Brain microvascular endothelial cell (primary cell): Measurements from ENCODE around the gene CIP2A.

ENCODE experiments used
- DNase-seq: peaks from one replicate; pipeline ENCODE4 v3.0.0-alpha.2; 2020
- H3K27ac ChIP-seq: fragments of 250-450 bp; sonication (Bioruptor Pico); 2 replicates; pipeline ENCODE4 v1.5.1; 2020; ENCODE audit warnings: mild to moderate bottlenecking, moderate library complexity
- H3K27me3 ChIP-seq: fragments of 250-450 bp; sonication (Bioruptor Pico); replicated peaks from 2 replicates; pipeline ENCODE4 v1.5.1; 2020; ENCODE audit warnings: mild to moderate bottlenecking
- H3K36me3 ChIP-seq: fragments of 250-450 bp; sonication (Bioruptor Pico); replicated peaks from 2 replicates; pipeline ENCODE4 v1.5.1; 2020; ENCODE audit warnings: mild to moderate bottlenecking
- H3K4me3 ChIP-seq: 2 replicates; pipeline ENCODE4 v1.5.1; 2011; ENCODE audit warnings: low read depth, mild to moderate bottlenecking, control low read depth, low read length, moderate library complexity
- in situ Hi-C: cut with HindIII; loops from 2 replicates; pipeline ENCODE4 v1.10.0; 2017; ENCODE audit warnings: low sequenced_read_pairs, low pct_ligation_motif_present
- TF ChIP-seq, protein P1 (sequence below): IDR thresholded peaks from 2 replicates; pipeline ENCODE4 v1.5.1; 2011; ENCODE audit warnings: low read depth, mild to moderate bottlenecking, moderate library complexity, low read length, control low read depth, inconsistent platforms; ENCODE audit errors: missing control alignments

The CIP2A gene

DNA sequence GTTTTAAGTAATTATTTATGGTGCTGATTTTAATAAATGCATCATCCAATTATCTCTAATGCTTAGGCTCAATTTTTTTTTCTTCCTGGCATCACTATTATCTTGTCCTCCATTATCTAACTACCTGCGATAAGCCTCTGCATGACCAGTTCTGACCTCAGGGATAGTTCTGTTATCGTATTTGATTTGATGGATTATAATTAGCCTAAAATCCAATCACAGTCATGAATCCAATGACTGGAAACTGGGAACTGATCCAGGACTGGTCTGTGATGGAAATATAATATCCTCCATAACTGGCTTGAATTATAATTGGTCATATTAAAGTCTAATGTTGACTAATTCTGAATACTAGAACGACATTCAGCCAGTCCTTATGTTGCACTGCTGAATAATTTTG, 80.0 kb downstream of the CIP2A start:
- TF ChIP-seq, protein P1, sequence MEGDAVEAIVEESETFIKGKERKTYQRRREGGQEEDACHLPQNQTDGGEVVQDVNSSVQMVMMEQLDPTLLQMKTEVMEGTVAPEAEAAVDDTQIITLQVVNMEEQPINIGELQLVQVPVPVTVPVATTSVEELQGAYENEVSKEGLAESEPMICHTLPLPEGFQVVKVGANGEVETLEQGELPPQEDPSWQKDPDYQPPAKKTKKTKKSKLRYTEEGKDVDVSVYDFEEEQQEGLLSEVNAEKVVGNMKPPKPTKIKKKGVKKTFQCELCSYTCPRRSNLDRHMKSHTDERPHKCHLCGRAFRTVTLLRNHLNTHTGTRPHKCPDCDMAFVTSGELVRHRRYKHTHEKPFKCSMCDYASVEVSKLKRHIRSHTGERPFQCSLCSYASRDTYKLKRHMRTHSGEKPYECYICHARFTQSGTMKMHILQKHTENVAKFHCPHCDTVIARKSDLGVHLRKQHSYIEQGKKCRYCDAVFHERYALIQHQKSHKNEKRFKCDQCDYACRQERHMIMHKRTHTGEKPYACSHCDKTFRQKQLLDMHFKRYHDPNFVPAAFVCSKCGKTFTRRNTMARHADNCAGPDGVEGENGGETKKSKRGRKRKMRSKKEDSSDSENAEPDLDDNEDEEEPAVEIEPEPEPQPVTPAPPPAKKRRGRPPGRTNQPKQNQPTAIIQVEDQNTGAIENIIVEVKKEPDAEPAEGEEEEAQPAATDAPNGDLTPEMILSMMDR: no peak
- Histone ChIP-seq H3K27ac (no peak overlapping the region), H3K27me3 (no peaks in the 10 kb centered on the region), H3K36me3 (no peaks in the 10 kb centered on the region), H3K4me3 (no peak overlapping the region)
- in situ Hi-C loops: no loop called here
- DNase-seq: no peak

- Histone ChIP-seq H3K27me3 (no peaks in the 10 kb centered on the region), H3K27ac (no peak overlapping the region), H3K36me3 (no peaks in the 10 kb centered on the region), H3K4me3 (no peak overlapping the region)
- DNase-seq: no peak
- in situ Hi-C loops: no loop called here
- TF ChIP-seq, protein P1: no peak
These were observed 81.3 kb downstream of the CIP2A start for GRCh38 chr3:108507902-108508301.

GRCh38 chr3:108505811-108506210, 83.4 kb downstream of the CIP2A start:
- Histone ChIP-seq H3K27me3 (no peaks in the 10 kb centered on the region), H3K27ac (no peak overlapping the region), H3K4me3 (no peak overlapping the region), H3K36me3 (no peaks in the 10 kb centered on the region)
- in situ Hi-C loops: no loop called here
- DNase-seq: no peak
- TF ChIP-seq, protein P1: no peak

DNA sequence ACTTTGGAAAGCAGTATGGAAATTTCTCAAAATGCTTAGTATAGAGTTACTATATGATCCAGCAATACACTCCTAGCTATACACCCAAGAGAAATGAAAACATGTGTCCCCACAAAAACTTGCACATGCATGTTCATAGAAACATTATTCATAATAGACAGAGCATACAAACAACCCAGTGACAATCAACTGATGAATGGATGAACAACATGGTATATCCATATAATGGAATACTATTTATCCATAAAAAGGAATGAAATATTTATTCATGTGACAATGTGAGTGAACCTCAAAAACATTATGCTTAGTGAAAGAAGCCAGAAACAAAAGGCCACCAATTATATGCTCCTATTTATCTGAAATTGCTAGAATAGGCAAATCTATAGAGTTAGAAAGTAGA, 85.5 kb downstream of the CIP2A start:
- Histone ChIP-seq H3K36me3 (no peaks in the 10 kb centered on the region), H3K4me3 (no peak overlapping the region), H3K27ac (no peak overlapping the region), H3K27me3 (no peaks in the 10 kb centered on the region)
- DNase-seq: no peak
- in situ Hi-C loops: no loop called here
- TF ChIP-seq, protein P1: no peak

DNA sequence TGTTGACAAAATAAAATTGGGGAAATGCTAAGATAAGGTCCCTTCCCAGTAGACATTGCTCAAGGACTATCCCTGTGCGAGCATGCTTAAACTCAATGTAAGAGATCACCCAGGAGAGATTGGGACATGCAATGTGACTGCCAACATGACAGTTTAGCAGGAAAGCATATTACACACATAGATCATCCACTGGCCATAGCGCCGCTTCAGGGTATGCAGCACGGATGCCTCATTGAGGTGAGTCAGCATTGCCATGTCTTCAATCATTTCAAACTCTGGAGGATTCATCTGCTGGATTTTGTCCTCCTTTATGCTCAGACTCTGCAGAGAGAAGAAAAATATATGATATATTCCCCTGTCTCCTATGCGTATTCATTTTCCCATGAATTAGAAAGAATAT, 87.7 kb downstream of the CIP2A start:
- in situ Hi-C loops: no loop called here
- H3K4me3 ChIP-seq: no peak overlapping the region
- TF ChIP-seq, protein P1: no peak
- H3K27ac ChIP-seq: no peak overlapping the region
- DNase-seq: no peak
- no peaks in the 10 kb centered on the region for H3K36me3 ChIP-seq
- no peaks in the 10 kb centered on the region for H3K27me3 ChIP-seq

DNA sequence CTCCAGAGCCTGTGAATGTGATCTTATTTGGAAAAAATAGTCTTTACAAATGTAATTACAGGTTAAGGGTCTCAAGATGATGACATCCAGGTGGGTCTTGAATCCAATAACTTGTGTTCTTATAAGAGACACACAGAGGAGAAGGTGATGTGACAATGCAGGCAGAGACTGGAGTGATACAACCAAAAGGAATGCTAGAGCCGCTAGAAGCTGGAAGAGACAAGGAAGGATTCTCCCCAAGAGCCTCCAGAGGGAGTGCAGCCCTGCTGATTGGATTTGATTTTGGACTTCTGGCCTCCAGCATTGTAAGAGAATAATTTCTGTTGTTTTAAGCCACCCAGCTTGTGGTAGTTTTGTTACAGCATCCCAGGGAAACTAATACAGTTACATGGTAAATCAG, 88.5 kb downstream of the CIP2A start:
- in situ Hi-C loops: no loop called here
- TF ChIP-seq, protein P1: peak; percentile 12
- peak; percentile 3 for DNase-seq
- Histone ChIP-seq H3K27ac (no peak overlapping the region), H3K4me3 (no peak overlapping the region), H3K36me3 (no peaks in the 10 kb centered on the region), H3K27me3 (no peaks in the 10 kb centered on the region)
